Inflammatory macrophage treated with lipopolysaccharide for 4 hours (primary cell): ENCODE data around the gene ZMYM3.
"Not testable (repeated sequence)": the region's sequence is repeated elsewhere in the genome, so short reads cannot be mapped to it uniquely, and the experiment has no call there.

ENCODE experiments used
- DNase-seq: peaks from one replicate; pipeline ENCODE4 v3.0.0-alpha.2; 2020

Gene ZMYM3

DNA sequence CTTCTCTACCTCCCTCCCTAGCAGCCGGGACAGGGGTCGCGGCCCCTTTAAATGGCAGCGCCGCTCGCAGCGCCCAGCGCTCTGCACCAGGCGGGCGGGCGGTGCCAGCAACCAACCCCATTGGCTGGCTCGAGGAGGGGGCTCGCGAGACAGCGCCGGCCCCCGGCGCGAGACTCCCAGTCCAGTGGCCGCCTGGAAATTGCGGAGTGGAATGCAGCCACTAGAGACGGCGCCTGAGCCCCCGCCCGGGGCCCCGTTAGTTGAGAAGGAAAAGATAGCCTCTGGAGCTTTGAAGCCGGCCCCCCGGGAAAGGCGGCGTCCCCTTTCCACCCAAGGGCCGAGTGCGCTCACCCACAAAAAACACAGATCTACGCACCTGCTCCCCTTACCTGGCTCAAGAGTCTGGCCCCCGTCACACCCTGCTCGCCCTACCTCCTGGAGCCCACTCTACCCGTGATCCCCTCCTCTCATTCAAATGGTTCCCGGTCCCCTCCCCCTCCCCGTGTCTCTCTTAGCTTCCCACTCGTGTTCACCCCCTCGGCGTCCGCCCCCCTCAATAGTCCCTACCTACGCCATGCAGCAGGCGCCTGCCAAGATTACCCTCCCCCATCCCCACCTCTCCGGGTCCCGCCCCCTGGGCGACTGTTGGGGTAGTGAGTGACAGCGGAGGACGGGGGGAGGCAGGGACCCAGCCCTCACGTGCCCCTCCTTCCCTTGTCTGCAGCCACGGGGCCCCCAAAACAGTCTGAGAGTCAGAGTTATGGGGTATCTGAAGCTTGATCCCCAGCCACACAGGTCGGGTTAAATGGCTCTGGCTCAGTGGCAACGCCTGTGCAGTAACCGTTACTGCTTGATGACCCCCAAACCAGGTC, at the start of gene ZMYM3:
Gene ZMYM3 (minus strand): TSS at position 49 of the 872 bp plus-strand sequence. CDS start 885 bp downstream, outside the sequence.
- peak; percentile 66 for DNase-seq

DNA sequence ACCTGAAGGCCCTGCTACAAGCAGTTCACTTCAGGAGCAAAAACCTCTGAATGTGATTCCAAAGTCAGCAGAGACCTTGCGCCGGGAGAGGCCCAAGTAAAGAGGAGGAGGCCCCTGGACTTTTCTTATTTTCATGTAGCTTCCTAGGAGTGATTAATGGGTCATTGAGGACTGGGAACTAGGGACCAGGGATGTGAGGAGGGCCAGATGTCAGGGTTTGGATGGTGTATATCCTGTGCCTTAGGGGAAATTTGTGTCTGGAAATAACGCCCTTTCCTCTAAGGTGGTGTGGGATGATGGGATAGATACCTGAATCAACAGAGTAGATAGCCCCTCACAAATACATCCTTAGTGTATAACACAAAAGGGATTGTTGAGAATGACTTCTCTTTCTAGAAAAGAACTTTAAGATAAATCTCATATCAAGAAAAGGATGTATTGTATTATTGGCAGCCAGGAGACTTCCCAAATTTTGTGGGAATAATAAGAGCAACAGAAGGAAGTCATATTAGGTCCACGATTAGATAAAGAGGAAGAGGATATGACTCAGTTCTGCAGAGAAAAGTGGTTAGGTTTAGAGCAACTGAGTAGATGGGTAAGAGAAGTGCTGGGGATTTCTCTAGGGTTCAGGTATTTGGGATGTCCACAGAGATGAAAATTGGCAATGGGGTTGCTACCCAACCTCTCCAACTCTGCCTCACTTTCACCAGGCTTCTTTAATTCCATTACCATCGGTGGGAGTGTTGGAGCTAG, 48.7 kb upstream of the ZMYM3 start:
- peak; percentile 25 for DNase-seq

- no peak for DNase-seq
Observed at GRCh38 chrX:71301195-71301924, 47.4 kb upstream of the ZMYM3 start, which contains the start of gene ITGB1BP2. TSS of gene ITGB1BP2 (plus strand) at chrX:71301750. CDS start at chrX:71301807, 57 bp downstream.

DNA sequence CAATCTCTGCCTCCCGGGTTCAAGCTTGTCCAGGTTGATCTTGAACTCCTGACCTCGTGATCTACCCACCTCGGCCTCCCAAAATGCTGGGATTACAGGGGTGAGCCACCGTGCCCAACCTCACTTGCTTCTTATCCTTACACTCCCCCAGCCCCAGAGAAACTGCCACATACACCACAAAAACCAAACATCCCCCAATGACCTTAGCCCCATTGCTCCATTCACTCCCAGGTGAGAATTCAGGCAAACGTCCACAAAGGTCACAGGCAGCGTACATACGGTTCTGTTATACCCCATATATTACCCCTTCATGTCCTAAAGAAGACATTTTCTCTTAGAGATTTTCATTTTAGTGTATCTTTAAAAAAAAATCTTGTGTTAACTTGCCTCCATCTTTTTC, 46.6 kb upstream of the ZMYM3 start:
- not testable (repeated sequence) for DNase-seq

DNA sequence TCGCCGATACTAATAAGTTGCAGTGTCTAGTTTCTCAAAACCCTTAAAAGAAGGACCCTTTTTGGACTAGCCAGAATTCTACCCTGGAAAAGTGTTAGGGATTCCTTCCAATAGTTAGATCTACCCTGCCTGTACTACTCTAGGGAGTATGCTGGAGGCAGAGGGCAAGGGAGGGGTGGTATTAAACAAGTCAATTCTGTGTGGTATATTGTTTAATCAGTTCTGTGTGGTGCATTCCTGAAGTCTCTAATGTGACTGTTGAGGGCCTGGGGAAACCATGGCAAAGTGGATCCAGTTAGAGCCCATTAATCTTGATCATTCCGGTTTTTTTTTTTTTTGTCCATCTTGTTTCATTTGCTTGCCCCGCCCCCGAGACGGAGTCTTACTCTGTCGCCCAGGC, 46.1 kb upstream of the ZMYM3 start:
- not testable (repeated sequence) for DNase-seq

DNA sequence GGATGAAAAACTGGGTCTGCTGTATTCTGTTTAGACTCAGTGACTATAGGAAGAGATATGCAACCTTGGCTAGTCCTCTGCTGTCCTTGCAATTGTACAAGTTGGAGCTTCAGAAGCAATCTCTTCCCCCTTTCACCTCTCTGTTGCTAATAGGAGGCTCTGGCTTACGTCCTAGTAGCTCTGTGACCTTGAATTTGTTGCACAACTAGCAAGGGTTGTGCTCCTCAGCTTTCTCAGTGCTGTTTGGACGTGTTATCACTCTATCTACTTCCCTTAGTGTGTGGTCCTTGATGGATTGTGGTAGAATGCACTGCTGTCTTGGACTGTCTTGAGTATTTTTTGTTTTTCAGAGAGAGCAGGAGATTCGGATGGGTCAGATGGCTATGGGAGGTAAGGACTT, 44.2 kb upstream of the ZMYM3 start:
- DNase-seq, result no peak

DNA sequence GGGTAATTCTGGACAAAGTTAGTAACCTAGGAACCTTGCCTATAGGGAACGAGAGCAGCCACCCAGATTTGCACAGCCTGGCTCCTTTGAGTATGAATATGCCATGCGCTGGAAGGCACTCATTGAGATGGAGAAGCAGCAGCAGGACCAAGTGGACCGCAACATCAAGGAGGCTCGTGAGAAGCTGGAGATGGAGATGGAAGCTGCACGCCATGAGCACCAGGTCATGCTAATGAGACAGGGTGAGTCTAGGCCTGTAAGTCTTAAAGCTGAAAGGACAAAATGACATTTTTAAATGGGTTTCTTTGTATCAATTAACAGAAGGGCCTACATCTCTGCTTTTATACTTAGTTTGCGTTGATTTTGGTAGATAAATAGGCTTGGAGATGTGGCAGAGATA, 42.9 kb upstream of the ZMYM3 start:
- no peak for DNase-seq

DNA sequence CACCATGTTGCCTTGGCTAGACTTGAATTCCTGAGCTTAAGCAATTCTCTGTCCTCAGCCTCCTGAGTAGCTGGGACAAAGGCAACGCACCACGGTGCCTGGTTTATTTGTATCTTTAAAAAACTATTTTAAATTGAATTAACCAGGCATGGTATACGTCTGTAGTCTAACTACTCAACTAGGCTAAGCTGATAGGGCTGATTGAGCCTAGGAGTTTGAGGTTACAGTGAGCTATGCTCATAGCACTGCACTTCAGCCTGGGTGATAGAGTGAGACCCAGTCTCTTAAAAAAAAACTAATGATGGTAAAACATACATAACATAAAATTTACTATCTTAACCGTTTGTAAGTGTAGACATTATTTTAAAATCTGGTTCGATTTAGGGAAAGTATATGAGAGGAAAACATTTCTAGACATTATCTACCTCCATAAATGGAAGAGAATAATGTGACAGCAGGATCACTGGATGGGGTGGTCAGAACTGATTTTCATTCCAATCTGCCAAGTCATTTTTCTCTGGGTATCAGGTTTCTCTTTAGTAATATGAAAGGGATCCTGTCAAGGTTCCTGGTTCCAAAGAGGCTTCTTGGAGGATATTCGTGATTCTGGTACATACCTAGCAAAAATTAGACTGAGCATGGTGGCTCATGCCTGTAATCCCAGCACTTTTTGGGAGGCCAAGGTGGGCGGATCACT, 38.9 kb upstream of the ZMYM3 start:
- DNase-seq, result no peak

GRCh38 chrX:71291381-71291780, 37.4 kb upstream of the ZMYM3 start:
- no peak for DNase-seq

GRCh38 chrX:71285929-71286328, 32.0 kb upstream of the ZMYM3 start:
- DNase-seq, result no peak

DNA sequence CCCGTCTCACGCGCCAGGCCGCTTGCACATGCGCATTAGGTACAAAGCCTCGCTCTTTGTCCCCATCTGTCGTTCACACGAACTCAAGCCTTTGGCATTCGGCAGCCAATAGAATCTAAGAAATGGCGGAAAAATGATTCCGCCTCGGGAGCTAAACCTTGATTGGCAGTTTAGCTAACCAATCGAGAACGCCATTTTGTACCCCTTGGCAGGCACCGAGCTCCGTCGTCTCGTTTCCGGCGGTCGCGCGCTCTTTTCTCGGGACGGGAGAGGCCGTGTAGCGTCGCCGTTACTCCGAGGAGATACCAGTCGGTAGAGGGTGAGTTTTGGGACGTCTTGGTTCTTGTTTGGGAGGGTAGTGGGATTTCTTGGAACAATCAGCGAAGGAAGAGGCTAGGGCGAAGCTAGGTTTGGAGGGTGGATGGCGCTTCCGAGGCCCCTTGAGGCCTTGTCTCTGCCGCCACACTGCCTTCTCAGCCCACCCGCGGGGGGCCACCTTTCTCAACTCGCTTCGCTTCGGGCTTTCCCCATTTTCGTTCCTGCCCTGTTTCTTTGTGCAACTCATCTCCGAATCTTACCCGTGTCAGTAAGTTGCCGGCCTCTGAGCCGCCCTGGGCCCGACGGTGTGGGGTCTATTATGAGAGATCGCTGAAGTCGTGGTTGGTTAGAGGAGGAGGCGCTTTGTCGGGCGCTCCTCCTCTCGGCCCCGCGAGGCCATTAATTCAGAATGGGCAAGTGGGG, 29.6 kb upstream of the ZMYM3 start, which contains the start of gene NONO:
Gene NONO (plus strand): TSS at position 233 of the 741 bp plus-strand sequence. CDS start 7,003 bp downstream, outside the sequence.
- peak; percentile 98 for DNase-seq

- no peak for DNase-seq
Observed at GRCh38 chrX:71282514-71283402, 28.8 kb upstream of the ZMYM3 start.

GRCh38 chrX:71281300-71281699, 27.4 kb upstream of the ZMYM3 start:
- DNase-seq, result not testable (repeated sequence)

- DNase-seq, result not testable (repeated sequence)
Observed at GRCh38 chrX:71272313-71272712, 18.4 kb upstream of the ZMYM3 start.

GRCh38 chrX:71269801-71270395, 16.0 kb upstream of the ZMYM3 start:
- DNase-seq, result no peak

DNA sequence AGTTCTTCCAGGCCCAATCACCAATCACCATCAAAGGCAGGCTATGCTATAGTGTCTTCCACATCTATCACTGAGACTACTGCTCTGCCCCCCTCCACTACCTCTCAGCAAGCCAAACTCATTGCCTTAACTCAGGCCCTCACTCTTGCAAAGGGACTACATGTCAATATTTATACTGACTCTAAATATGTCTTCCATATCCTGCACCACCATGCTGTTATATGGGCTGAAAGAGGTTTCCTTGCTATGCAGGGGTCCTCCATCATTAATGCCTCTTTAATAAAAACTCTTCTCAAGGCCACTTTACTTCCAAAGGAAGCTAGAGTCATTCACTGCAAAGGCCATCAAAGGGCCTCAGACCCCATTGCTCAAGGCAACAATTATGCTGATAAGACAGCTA, 14.7 kb upstream of the ZMYM3 start:
- DNase-seq, result not testable (repeated sequence)

- no peak for DNase-seq
Observed at GRCh38 chrX:71256856-71257255, 2.9 kb upstream of the ZMYM3 start.

GRCh38 chrX:71256051-71256450, 2.1 kb upstream of the ZMYM3 start:
- DNase-seq, result no peak

- no peak for DNase-seq
Observed at GRCh38 chrX:71253253-71254091, 468 bp downstream of the ZMYM3 start.
